A549 (cell line): ENCODE measurements around the gene STRBP.

ENCODE experiments used
- CBX8 ChIP-seq: fragments of 200-600 bp; sonication (generic); IDR thresholded peaks from 2 replicates; pipeline ENCODE4 v1.6.1; 2016
- CTCF ChIP-seq: fragments of >200 bp; sonication (Bioruptor Twin); formaldehyde crosslinking; IDR thresholded peaks from 3 replicates; pipeline ENCODE4 v1.5.1; 2016
- E2F6 ChIP-seq: IDR thresholded peaks from 2 replicates; pipeline ENCODE4 v1.6.1; 2012; ENCODE audit warnings: low read depth, borderline replicate concordance
- EP300 ChIP-seq, 2 experiments: fragments of >200 bp; sonication (Bioruptor Twin); formaldehyde crosslinking; IDR thresholded peaks; 2 replicates in 1 of 2; 3 replicates in 1 of 2; pipeline ENCODE4 v1.6.1; 2016 to 2017
- HDAC2 ChIP-seq: fragments of 200-600 bp; sonication (generic); IDR thresholded peaks from 2 replicates; pipeline ENCODE4 v1.6.1; 2016
- JUNB ChIP-seq: fragments of >200 bp; sonication (Bioruptor Twin); formaldehyde crosslinking; IDR thresholded peaks from 2 replicates; pipeline ENCODE4 v1.6.1; 2016
- KDM1A ChIP-seq: fragments of 200-600 bp; sonication (generic); IDR thresholded peaks from 2 replicates; pipeline ENCODE4 v1.6.1; 2016; ENCODE audit warnings: low read depth, mild to moderate bottlenecking
- MAFK ChIP-seq: fragments of 450-650 bp; IDR thresholded peaks from 2 replicates; pipeline ENCODE4 v1.6.1; 2014; ENCODE audit not compliant: partially characterized antibody
- POLR2A ChIP-seq: IDR thresholded peaks from 2 replicates; pipeline ENCODE4 v1.6.1; 2012; ENCODE audit warnings: mild to moderate bottlenecking, low read length
- RAD21 ChIP-seq, 2 experiments: fragments of >200 bp in 1 of 2; sonication (Bioruptor Twin) in 1 of 2; formaldehyde crosslinking in 1 of 2; IDR thresholded peaks in 1 of 2; conservative IDR thresholded peaks in 1 of 2; 2 replicates in 1 of 2; 3 replicates in 1 of 2; pipeline ENCODE4 v1.6.1; 2012 to 2018; ENCODE audit warnings: inconsistent platforms in 1 of 2
- TP53 ChIP-seq: fragments of 250-450 bp; sonication (Bioruptor Pico); IDR thresholded peaks from 2 replicates; pipeline ENCODE4 v1.5.0; 2021; ENCODE audit warnings: mild to moderate bottlenecking, moderate library complexity
- ZFP36 ChIP-seq: fragments of 450-650 bp; IDR thresholded peaks from 2 replicates; pipeline ENCODE4 v1.6.1; 2014; ENCODE audit warnings: borderline replicate concordance; ENCODE audit not compliant: partially characterized antibody
- ZSCAN20 ChIP-seq: fragments of 250-450 bp; sonication (Bioruptor Pico); IDR thresholded peaks from 2 replicates; pipeline ENCODE4 v1.8.0; 2022; ENCODE audit warnings: mild to moderate bottlenecking, moderate library complexity

GRCh38 chr9:123128591-123128990, 139.8 kb downstream of the STRBP start:
- no peak for TF ChIP-seq CTCF
- no peak for TF ChIP-seq ZSCAN20 (CRISPR knock-in tag)
- no peak for TF ChIP-seq TP53 (CRISPR knock-in tag)
- no peak for TF ChIP-seq E2F6
- TF ChIP-seq HDAC2, result no peak
- TF ChIP-seq POLR2A, result no peak
- no peak for TF ChIP-seq MAFK
- no peak for TF ChIP-seq EP300 (IDR thresholded peaks at IDR 0.05)
- TF ChIP-seq KDM1A, result no peak
- TF ChIP-seq ZFP36, result no peak
- TF ChIP-seq CBX8, result no peak
- no peak for TF ChIP-seq JUNB
- no peak for TF ChIP-seq RAD21 (conservative IDR thresholded peaks at IDR 0.05 in 1 of 2, IDR thresholded peaks at IDR 0.05 in 1 of 2)
